GM23248 (cell line): ENCODE measurements around the gene GRM3. TPM values are rescaled to one million over a fixed set of nuclear protein-coding genes. Genes with fewer than 3 reads are reported as not detected.

Experiments used
- DNase-seq: peaks from one replicate; pipeline ENCODE4 v3.0.0-alpha.2; 2015
- H2AFZ ChIP-seq: fragments of 200-600 bp; sonication (generic); 2 replicates; pipeline ENCODE4 v1.6.1; 2016; ENCODE audit warnings: antibody characterized with exemption
- H3F3A ChIP-seq: fragments of 200-600 bp; sonication (generic); 2 replicates; pipeline ENCODE4 v1.6.1; 2016; ENCODE audit warnings: mild to moderate bottlenecking, antibody characterized with exemption, mixed run types; ENCODE audit not compliant: insufficient read depth
- H3K27ac ChIP-seq: fragments of 200-600 bp; sonication (generic); 2 replicates; pipeline ENCODE4 v1.5.1; 2016; ENCODE audit warnings: mild to moderate bottlenecking
- H3K27me3 ChIP-seq: fragments of 200-600 bp; sonication (generic); replicated peaks from 2 replicates; pipeline ENCODE4 v1.6.1; 2016; ENCODE audit warnings: mild to moderate bottlenecking; ENCODE audit not compliant: insufficient read depth
- H3K36me3 ChIP-seq: fragments of 200-600 bp; sonication (generic); 2 replicates; pipeline ENCODE4 v1.6.1; 2016; ENCODE audit warnings: low read depth, mild to moderate bottlenecking
- H3K4me1 ChIP-seq: fragments of 200-600 bp; sonication (generic); 2 replicates; pipeline ENCODE4 v1.6.1; 2016; ENCODE audit warnings: mild to moderate bottlenecking; ENCODE audit not compliant: insufficient read depth
- H3K4me2 ChIP-seq: fragments of 200-600 bp; sonication (generic); one replicate; pipeline ENCODE4 v1.6.1; 2016; ENCODE audit warnings: mild to moderate bottlenecking; ENCODE audit not compliant: unreplicated experiment
- H3K4me3 ChIP-seq: fragments of 200-600 bp; sonication (generic); 2 replicates; pipeline ENCODE4 v1.5.1; 2016; ENCODE audit warnings: mild to moderate bottlenecking
- H3K79me2 ChIP-seq: fragments of 200-600 bp; sonication (generic); 2 replicates; pipeline ENCODE4 v1.6.1; 2016; ENCODE audit warnings: mild to moderate bottlenecking; ENCODE audit not compliant: insufficient read depth
- H3K9ac ChIP-seq: fragments of 200-600 bp; sonication (generic); 2 replicates; pipeline ENCODE4 v1.6.1; 2016; ENCODE audit warnings: mild to moderate bottlenecking
- H3K9me2 ChIP-seq: fragments of 200-600 bp; sonication (generic); 2 replicates; pipeline ENCODE4 v1.6.1; 2016; ENCODE audit warnings: mixed run types, mild to moderate bottlenecking, moderate library complexity; ENCODE audit not compliant: insufficient read depth
- H3K9me3 ChIP-seq: fragments of 200-600 bp; sonication (generic); one replicate; pipeline ENCODE4 v1.6.1; 2017; ENCODE audit warnings: low read depth
- H4K20me1 ChIP-seq: fragments of 200-600 bp; sonication (generic); 2 replicates; pipeline ENCODE4 v1.6.0; 2016; ENCODE audit not compliant: insufficient read depth
- EZH2 ChIP-seq: fragments of 200-600 bp; sonication (generic); IDR thresholded peaks from 2 replicates; pipeline ENCODE4 v1.6.1; 2018; ENCODE audit warnings: antibody characterized with exemption, mild to moderate bottlenecking; ENCODE audit not compliant: insufficient read depth, poor library complexity, severe bottlenecking
- EZH2phosphoT487 ChIP-seq: fragments of 200-600 bp; sonication (generic); IDR thresholded peaks from 2 replicates; pipeline ENCODE4 v1.6.1; 2018; ENCODE audit warnings: antibody characterized with exemption, moderate library complexity, mild to moderate bottlenecking, low read depth; ENCODE audit not compliant: insufficient read depth
- WGBS, 2 experiments: methylation state at CpG; one replicate each; pipeline ENCODE4 v1.1.6; 2015 to 2017; ENCODE audit warnings: low lambda C conversion rate in 2 of 2, low coverage in 1 of 2; ENCODE audit errors: missing lambda C conversion rate in 2 of 2; 5-methylcytosine and 5-hydroxymethylcytosine counted together
- in situ Hi-C: fragments of 300-500 bp; cut with MboI; formaldehyde crosslinking; loops from 2 replicates; pipeline ENCODE4 v1.15.0; 2020
- polyA plus RNA-seq: library from polyadenylated mRNA; unstranded; fragments of >200 nt; fragmentation: Nextera tagmentation; extraction: Ambion mirVana; gene quantifications from 2 replicates; pipeline ENCODE4 v1.2.1, GENCODE V29; 2016
- total RNA-seq: library from RNA; depleted of rRNA; stranded (reverse); fragments of >200 nt; shearing (Covaris generic); gene quantifications from 2 replicates; pipeline ENCODE4 v1.2.3, GENCODE V29; 2014

The GRM3 gene
- total and polyA plus RNA-seq, 2 experiments from 2014 or later = not detected

DNA sequence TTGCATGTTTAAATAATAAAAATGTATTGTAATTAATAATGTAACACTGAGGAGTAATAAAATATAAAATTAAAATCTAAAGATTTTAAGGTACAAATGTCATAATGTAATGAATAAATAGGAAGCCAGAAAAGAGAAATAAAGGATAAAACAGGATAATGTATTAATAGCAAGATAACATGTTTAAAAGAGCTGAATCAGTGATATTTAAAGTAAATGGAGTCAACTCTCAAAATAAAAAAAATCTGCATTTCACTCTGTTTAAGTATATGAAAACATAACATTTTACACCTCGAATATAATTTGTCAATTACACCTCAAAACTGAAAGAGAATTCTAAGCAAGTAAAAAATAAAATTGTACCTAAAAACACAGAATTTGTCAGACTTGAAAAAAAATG is 44.1 kb downstream of the GRM3 start:
- Histone ChIP-seq H3K9me2 (no peaks in the 10 kb centered on the region), H4K20me1 (no peaks in the 10 kb centered on the region), H3F3A (no peaks in the 10 kb centered on the region), H3K9ac (no peak overlapping the region), H3K79me2 (no peaks in the 10 kb centered on the region), H2AFZ (no peak overlapping the region), H3K27ac (no peak overlapping the region), H3K9me3 (no peaks in the 10 kb centered on the region), H3K27me3 (no peaks in the 10 kb centered on the region), H3K4me2 (no peak overlapping the region), H3K4me3 (no peak overlapping the region), H3K36me3 (no peaks in the 10 kb centered on the region), H3K4me1 (no peaks in the 10 kb centered on the region)
- TF ChIP-seq EZH2phosphoT487 (no peak), EZH2 (no peak)
- no peak for DNase-seq
- 0 to 8% methylated on average over 1 of the region's 1 CpG for WGBS, 2 experiments
- in situ Hi-C loops = no loop called here

DNA sequence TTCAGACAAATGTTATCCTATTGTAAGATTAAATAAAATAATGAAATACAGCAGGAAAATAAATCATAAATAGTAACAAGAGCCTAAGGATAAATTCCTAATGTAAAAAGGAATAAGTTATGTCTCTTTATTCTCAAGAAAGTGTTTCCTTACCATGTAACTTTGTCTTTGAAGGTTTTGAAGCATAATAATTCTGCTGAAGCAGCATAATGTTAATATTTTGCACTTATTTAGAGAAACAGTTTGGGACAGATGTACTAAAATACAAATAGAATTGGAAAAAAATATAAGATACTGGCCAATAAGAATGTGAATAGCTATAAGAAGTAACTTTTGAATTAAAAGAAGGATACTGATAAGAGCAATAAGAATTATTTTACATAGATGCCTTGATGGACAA is 45.7 kb downstream of the GRM3 start:
- Histone ChIP-seq H3K9me2 (no peaks in the 10 kb centered on the region), H3F3A (no peaks in the 10 kb centered on the region), H3K79me2 (no peaks in the 10 kb centered on the region), H3K36me3 (no peaks in the 10 kb centered on the region), H3K9ac (no peak overlapping the region), H3K4me1 (no peaks in the 10 kb centered on the region), H3K27ac (no peak overlapping the region), H3K9me3 (no peaks in the 10 kb centered on the region), H3K4me2 (no peak overlapping the region), H2AFZ (no peak overlapping the region), H3K4me3 (no peak overlapping the region), H4K20me1 (no peaks in the 10 kb centered on the region), H3K27me3 (no peaks in the 10 kb centered on the region)
- no peak for TF ChIP-seq EZH2phosphoT487
- TF ChIP-seq EZH2 = no peak
- in situ Hi-C loops = no loop called here
- no peak for DNase-seq

DNA sequence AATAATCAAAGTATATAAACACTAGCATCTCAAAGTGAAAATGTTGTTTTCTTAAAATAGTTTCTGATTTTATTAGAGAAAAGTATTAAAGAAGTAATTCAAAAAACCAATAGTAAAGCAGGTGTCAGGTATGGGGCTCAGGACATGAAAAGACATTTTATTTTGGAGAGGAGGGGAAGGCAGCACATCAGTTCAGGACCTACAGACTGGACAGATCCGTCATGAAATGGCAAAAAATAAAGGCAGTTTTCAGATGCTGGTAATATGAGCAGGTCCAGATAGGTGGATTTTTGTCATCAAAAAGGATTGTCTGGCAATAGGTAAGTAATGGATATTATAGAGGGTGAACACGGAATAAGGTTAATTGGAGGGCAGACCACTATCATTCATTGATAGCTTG is 49.0 kb downstream of the GRM3 start:
- TF ChIP-seq EZH2phosphoT487 (no peak), EZH2 (no peak)
- in situ Hi-C loops = no loop called here

GRCh38 chr7:86706406-86706805 is 62.7 kb downstream of the GRM3 start:
- no peaks in the 10 kb centered on the region for H3K4me1 ChIP-seq
- no peak overlapping the region for H3K27ac ChIP-seq
- no peaks in the 10 kb centered on the region for H3K9me2 ChIP-seq
- no peaks in the 10 kb centered on the region for H3F3A ChIP-seq
- H3K4me3 ChIP-seq = no peak overlapping the region
- no peak overlapping the region for H3K4me2 ChIP-seq
- no peak for TF ChIP-seq EZH2phosphoT487
- TF ChIP-seq EZH2 = no peak
- no peak overlapping the region for H3K9ac ChIP-seq
- WGBS, 2 experiments = 22 to 29% methylated on average over 1 of the region's 1 CpG
- in situ Hi-C loops = no loop called here
- H4K20me1 ChIP-seq = no peaks in the 10 kb centered on the region
- no peaks in the 10 kb centered on the region for H3K9me3 ChIP-seq
- no peaks in the 10 kb centered on the region for H3K27me3 ChIP-seq
- H3K79me2 ChIP-seq = no peaks in the 10 kb centered on the region
- no peak for DNase-seq
- H3K36me3 ChIP-seq = no peaks in the 10 kb centered on the region
- no peak overlapping the region for H2AFZ ChIP-seq

More for the DNA sequence above, 49.0 kb downstream of the GRM3 start:
- 9 to 15% methylated on average over 2 of the region's 2 CpGs for WGBS, 2 experiments
- DNase-seq = no peak
- Histone ChIP-seq H3K79me2 (no peaks in the 10 kb centered on the region), H3K4me3 (no peak overlapping the region), H3K9ac (no peak overlapping the region), H2AFZ (no peak overlapping the region), H3K4me2 (no peak overlapping the region), H3F3A (no peaks in the 10 kb centered on the region), H3K27ac (no peak overlapping the region), H3K4me1 (no peaks in the 10 kb centered on the region), H3K36me3 (no peaks in the 10 kb centered on the region), H3K9me3 (no peaks in the 10 kb centered on the region), H3K27me3 (no peaks in the 10 kb centered on the region), H4K20me1 (no peaks in the 10 kb centered on the region), H3K9me2 (no peaks in the 10 kb centered on the region)

- no peak overlapping the region for H3K4me3 ChIP-seq
Measured at GRCh38 chr7:86708031-86708680, 64.4 kb downstream of the GRM3 start.

More at GRCh38 chr7:86708031-86708680, 64.4 kb downstream of the GRM3 start:
- Histone ChIP-seq H3K27ac (no peak overlapping the region), H3K27me3 (no peaks in the 10 kb centered on the region), H3K4me2 (no peak overlapping the region), H3K4me1 (no peaks in the 10 kb centered on the region), H3K79me2 (no peaks in the 10 kb centered on the region), H2AFZ (no peak overlapping the region), H3K9ac (no peak overlapping the region), H3K9me2 (no peaks in the 10 kb centered on the region), H3K36me3 (no peaks in the 10 kb centered on the region), H3K9me3 (no peaks in the 10 kb centered on the region), H4K20me1 (no peaks in the 10 kb centered on the region), H3F3A (no peaks in the 10 kb centered on the region)
- in situ Hi-C loops = no loop called here
- TF ChIP-seq EZH2 (no peak), EZH2phosphoT487 (no peak)
- WGBS, 2 experiments = 5 to 7% methylated on average over 6 of the region's 6 CpGs
- DNase-seq = no peak
